A549 (cell line): ENCODE results near the gene IGLL1. TPM values are rescaled to one million over a fixed set of nuclear protein-coding genes. Genes with fewer than 3 reads are reported as not detected.

ENCODE experiments used
- ATAC-seq, 2 experiments: fragments of 200-7000 bp in 1 of 2; fragments of >200 bp in 1 of 2; cut with Nextera tagmentation in 1 of 2; cut with Tn5 transposase in 1 of 2; 3 replicates each; pipeline versions ENCODE4 v1.8.0 to v1.9.1; 2018 to 2020; ENCODE audit warnings: mild to moderate bottlenecking in 1 of 2, moderate library complexity in 1 of 2
- CTCF ChIA-PET: fragments of 300-600 bp; sonication (Branson Sonifier 250); formaldehyde crosslinking; extraction: SDS; loops from one replicate; lab custom pipeline; 2021; ENCODE audit warnings: antibody characterized with exemption, inconsistent platforms; lab: Yijun Ruan, JAX
- POLR2A ChIA-PET: fragments of 350-600 bp; formaldehyde crosslinking; extraction: SDS; loops from one replicate; lab custom pipeline; 2021; ENCODE audit warnings: antibody characterized with exemption, inconsistent platforms; lab: Yijun Ruan, JAX
- DNase-seq, 2 experiments: peaks; one replicate each; pipeline versions ENCODE4 v3.0.0 to v3.0.0-alpha.2; 2011 to 2016; ENCODE audit warnings: low read depth in 1 of 2, low spot score in 1 of 2
- FAIRE-seq: peaks from 2 replicates; lab custom pipeline; 2011; peaks lifted over from hg19 to GRCh38; lab: Jason Lieb, UNC
- H3K27ac ChIP-seq, 2 experiments: fragments of >200 bp; sonication (Bioruptor Twin); formaldehyde crosslinking; 3 replicates each; pipeline ENCODE4 v1.5.1; 2016 to 2017
- H3K4me1 ChIP-seq: fragments of >200 bp; sonication (Bioruptor Twin); formaldehyde crosslinking; 3 replicates; pipeline ENCODE4 v1.6.1; 2016
- H3K4me2 ChIP-seq: fragments of >200 bp; sonication (Bioruptor Twin); formaldehyde crosslinking; 3 replicates; pipeline ENCODE4 v1.6.1; 2016
- H3K4me3 ChIP-seq: fragments of >200 bp; sonication (Bioruptor Twin); formaldehyde crosslinking; 3 replicates; pipeline ENCODE4 v1.5.1; 2016
- H3K9me3 ChIP-seq: fragments of >200 bp; sonication (Bioruptor Twin); formaldehyde crosslinking; 3 replicates; pipeline ENCODE4 v1.6.1; 2016
- ATOH8 ChIP-seq: fragments of 250-450 bp; sonication (Bioruptor Pico); IDR thresholded peaks from 2 replicates; pipeline ENCODE4 v1.5.0; 2020; ENCODE audit warnings: low read depth, mild to moderate bottlenecking, moderate library complexity
- BCL3 ChIP-seq: fragments of >200 bp; sonication (Bioruptor Twin); formaldehyde crosslinking; IDR thresholded peaks from 3 replicates; pipeline ENCODE4 v1.6.1; 2016
- E2F6 ChIP-seq: IDR thresholded peaks from 2 replicates; pipeline ENCODE4 v1.6.1; 2012; ENCODE audit warnings: low read depth, borderline replicate concordance
- EHF ChIP-seq: fragments of 250-450 bp; sonication (Bioruptor Pico); IDR thresholded peaks from 2 replicates; pipeline ENCODE4 v1.5.0; 2020; ENCODE audit warnings: mild to moderate bottlenecking
- FOSB ChIP-seq: fragments of 250-450 bp; sonication (Bioruptor Pico); IDR thresholded peaks from 2 replicates; pipeline ENCODE4 v1.5.0; 2020; ENCODE audit warnings: mild to moderate bottlenecking, moderate library complexity
- FOSL2 ChIP-seq, 2 experiments: fragments of 450-650 bp in 1 of 2; fragments of >200 bp in 1 of 2; sonication (Bioruptor Twin) in 1 of 2; formaldehyde crosslinking; IDR thresholded peaks; 2 replicates each; pipeline versions ENCODE4 v1.5.0 to v1.6.1; 2016 to 2020; ENCODE audit warnings: mild to moderate bottlenecking in 1 of 2, moderate library complexity in 1 of 2
- FOXS1 ChIP-seq: fragments of 250-450 bp; sonication (Bioruptor Pico); IDR thresholded peaks from 2 replicates; pipeline ENCODE4 v1.5.0; 2020; ENCODE audit warnings: mild to moderate bottlenecking, moderate library complexity
- GATA3 ChIP-seq: IDR thresholded peaks from 2 replicates; pipeline ENCODE4 v1.6.1; 2012; ENCODE audit warnings: borderline replicate concordance
- HMGXB4 ChIP-seq: fragments of 250-450 bp; sonication (Bioruptor Pico); IDR thresholded peaks from 2 replicates; pipeline ENCODE4 v1.5.0; 2021; ENCODE audit warnings: mild to moderate bottlenecking, moderate library complexity, borderline replicate concordance
- HOXA7 ChIP-seq: fragments of 250-450 bp; sonication (Bioruptor Pico); IDR thresholded peaks from 2 replicates; pipeline ENCODE4 v1.5.0; 2020; ENCODE audit warnings: mild to moderate bottlenecking, moderate library complexity
- HOXB5 ChIP-seq: fragments of 250-450 bp; sonication (Bioruptor Pico); IDR thresholded peaks from 2 replicates; pipeline ENCODE4 v1.5.0; 2020; ENCODE audit warnings: mild to moderate bottlenecking, moderate library complexity
- JUN ChIP-seq, 2 experiments: fragments of >200 bp; sonication (Bioruptor Twin); formaldehyde crosslinking; IDR thresholded peaks; 2 replicates in 1 of 2; 3 replicates in 1 of 2; pipeline ENCODE4 v1.6.1; 2016 to 2017
- KDM5A ChIP-seq: fragments of 200-600 bp; sonication (generic); IDR thresholded peaks from 2 replicates; pipeline ENCODE4 v1.6.1; 2016; ENCODE audit warnings: antibody characterized with exemption, mild to moderate bottlenecking
- MAFK ChIP-seq: fragments of 450-650 bp; IDR thresholded peaks from 2 replicates; pipeline ENCODE4 v1.6.1; 2014; ENCODE audit not compliant: partially characterized antibody
- NPAS2 ChIP-seq: fragments of 250-450 bp; sonication (Bioruptor Pico); IDR thresholded peaks from 2 replicates; pipeline ENCODE4 v1.8.0; 2022; ENCODE audit warnings: mild to moderate bottlenecking, moderate library complexity, borderline replicate concordance
- NR3C1 ChIP-seq: fragments of >200 bp; sonication (Bioruptor Twin); formaldehyde crosslinking; IDR thresholded peaks from 3 replicates; pipeline ENCODE4 v1.6.1; 2017
- POLR2A ChIP-seq: IDR thresholded peaks from 2 replicates; pipeline ENCODE4 v1.6.1; 2012; ENCODE audit warnings: mild to moderate bottlenecking, low read length
- RCOR1 ChIP-seq: fragments of 150-350 bp; IDR thresholded peaks from 2 replicates; pipeline ENCODE4 v1.6.1; 2014; ENCODE audit warnings: antibody characterized with exemption, low read length, low read depth
- SMC3 ChIP-seq: fragments of >200 bp; sonication (Bioruptor Twin); formaldehyde crosslinking; IDR thresholded peaks from 3 replicates; pipeline ENCODE4 v1.6.1; 2018; ENCODE audit warnings: inconsistent platforms
- ZFP36 ChIP-seq: fragments of 450-650 bp; IDR thresholded peaks from 2 replicates; pipeline ENCODE4 v1.6.1; 2014; ENCODE audit warnings: borderline replicate concordance; ENCODE audit not compliant: partially characterized antibody
- ZNF302 ChIP-seq: fragments of 250-450 bp; sonication (Bioruptor Pico); IDR thresholded peaks from 2 replicates; pipeline ENCODE4 v1.9.0; 2021; ENCODE audit warnings: inconsistent platforms, mild to moderate bottlenecking, moderate library complexity
- ZSCAN20 ChIP-seq: fragments of 250-450 bp; sonication (Bioruptor Pico); IDR thresholded peaks from 2 replicates; pipeline ENCODE4 v1.8.0; 2022; ENCODE audit warnings: mild to moderate bottlenecking, moderate library complexity
- WGBS: methylation state at CpG from one replicate; pipeline ENCODE4 v1.1.6; 2017; ENCODE audit errors: missing lambda C conversion rate; 5-methylcytosine and 5-hydroxymethylcytosine counted together
- polyA plus RNA-seq, 4 experiments: library from polyadenylated mRNA; depleted of rRNA in 3 of 4; stranded (reverse); fragments of >200 nt; fragmentation: RNase III in 1 of 4; extraction: RNeasy Plus Mini Kit Qiagen cat#74134 plus additional on column Dnase treatment in 1 of 4; gene quantifications; 2 replicates in 3 of 4; 3 replicates in 1 of 4; pipeline ENCODE4 v1.2.3, GENCODE V29; 2011 to 2017
- TF ChIP-seq, protein P1 (sequence below): fragments of >200 bp; sonication (Bioruptor Twin); formaldehyde crosslinking; IDR thresholded peaks from 2 replicates; pipeline ENCODE4 v1.6.1; 2016
- TF ChIP-seq, protein P2 (sequence below): IDR thresholded peaks from 2 replicates; pipeline ENCODE4 v1.6.1; 2012

Gene IGLL1
- polyA plus RNA-seq, 2 of the 4 experiments (the other 2 are of a cell fraction): not detected

GRCh38 chr22:23571486-23571885 is 8.6 kb downstream of the IGLL1 start:
- H3K4me1 ChIP-seq: no peaks in the 10 kb centered on the region
- H3K4me2 ChIP-seq: no peak overlapping the region
- ChIA-PET CTCF (no interaction called here), POLR2A (no interaction called here)
- no peaks in the 10 kb centered on the region for H3K9me3 ChIP-seq
- FAIRE-seq (no peak), DNase-seq (no peak), ATAC-seq (no peak)
- WGBS: 78% methylated on average over 4 of the region's 4 CpGs
- H3K27ac ChIP-seq: no peak overlapping the region
- TF ChIP-seq HOXB5 (no peak), ZFP36 (no peak)
- TF ChIP-seq, protein P1, sequence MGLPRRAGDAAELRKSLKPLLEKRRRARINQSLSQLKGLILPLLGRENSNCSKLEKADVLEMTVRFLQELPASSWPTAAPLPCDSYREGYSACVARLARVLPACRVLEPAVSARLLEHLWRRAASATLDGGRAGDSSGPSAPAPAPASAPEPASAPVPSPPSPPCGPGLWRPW: no peak
- H3K4me3 ChIP-seq: no peak overlapping the region

DNA sequence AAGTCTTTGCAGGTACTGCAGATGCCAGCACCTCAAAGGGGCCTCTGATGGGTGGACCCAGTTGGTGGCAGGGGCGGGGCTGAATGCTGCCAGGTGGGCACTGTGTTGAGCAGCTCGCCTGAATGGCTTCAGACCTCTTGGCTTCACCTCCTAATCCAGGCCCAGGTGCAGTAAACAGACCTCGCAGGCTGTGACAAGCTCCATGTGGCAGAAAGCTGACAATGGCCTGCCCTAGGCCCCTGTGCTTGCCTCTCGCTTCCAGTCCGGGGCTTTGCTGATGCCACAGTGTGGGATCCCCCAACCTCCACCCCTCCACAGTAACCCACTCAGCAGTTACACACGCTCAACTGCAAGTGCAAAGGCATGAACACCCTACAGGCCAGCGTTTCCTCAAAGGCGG is 9.4 kb downstream of the IGLL1 start:
- DNase-seq (no peak), ATAC-seq (no peak), FAIRE-seq (no peak)
- TF ChIP-seq ZFP36 (no peak), NPAS2 (CRISPR knock-in tag) (no peak), JUN (IDR thresholded peaks at IDR 0.05) (no peak), ZNF302 (CRISPR knock-in tag) (no peak), FOXS1 (CRISPR knock-in tag) (no peak), ATOH8 (no peak), FOSL2 (IDR thresholded peaks at IDR 0.05) (no peak), FOSL2 (CRISPR knock-in tag; IDR thresholded peaks at IDR 0.05) (no peak)
- ChIA-PET POLR2A (no interaction called here), CTCF (interaction anchor here (0.9 kb wide), 1 partner anchor 21 kb away, joined by 3 read pairs; no protein-coding TSS in a partner anchor)
- Histone ChIP-seq H3K27ac (no peak overlapping the region), H3K4me1 (no peaks in the 10 kb centered on the region; the same call in 2 of the 3 replicates), H3K4me2 (no peak overlapping the region), H3K9me3 (no peaks in the 10 kb centered on the region), H3K4me3 (no peak overlapping the region)
- WGBS: 78% methylated on average over 6 of the region's 8 CpGs

GRCh38 chr22:23569716-23570115 is 10.4 kb downstream of the IGLL1 start:
- no peaks in the 10 kb centered on the region; the same call in 2 of the 3 replicates for H3K4me1 ChIP-seq
- no peak overlapping the region for H3K4me2 ChIP-seq
- TF ChIP-seq GATA3 (no peak), EHF (CRISPR knock-in tag) (no peak)
- no peak for DNase-seq
- H3K4me3 ChIP-seq: no peak overlapping the region
- no peak overlapping the region for H3K27ac ChIP-seq
- H3K9me3 ChIP-seq: no peaks in the 10 kb centered on the region
- WGBS: 86% methylated on average over 8 of the region's 10 CpGs
- POLR2A ChIA-PET: no interaction called here
- FAIRE-seq: no peak
- CTCF ChIA-PET: interaction anchor here (0.9 kb wide), 1 partner anchor 22 kb away, joined by 3 read pairs; no protein-coding TSS in a partner anchor
- no peak for ATAC-seq

DNA sequence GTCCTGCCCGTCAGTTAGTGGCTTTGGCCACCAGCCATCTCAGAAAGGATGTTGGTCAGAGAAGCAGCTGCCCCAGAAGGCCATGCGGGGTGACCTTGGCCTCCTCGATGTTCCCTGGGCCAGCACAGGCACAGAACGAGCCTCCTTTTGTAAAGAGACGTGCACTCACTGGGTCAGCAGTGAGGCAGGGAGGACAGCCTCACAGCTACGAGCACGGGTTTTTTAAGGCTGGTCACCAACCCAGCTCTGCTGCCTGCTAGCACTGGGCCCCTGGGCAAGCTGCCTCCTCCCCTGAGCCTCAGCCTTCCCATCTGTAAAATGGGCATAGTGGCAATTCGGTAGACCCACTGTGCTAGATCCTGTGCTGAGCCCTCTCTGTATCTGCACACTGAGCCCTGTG is 10.8 kb downstream of the IGLL1 start:
- 78% methylated on average over 7 of the region's 8 CpGs for WGBS
- Histone ChIP-seq H3K4me2 (no peak overlapping the region), H3K4me3 (no peak overlapping the region), H3K4me1 (no peaks in the 10 kb centered on the region; the same call in 2 of the 3 replicates), H3K27ac (no peak overlapping the region), H3K9me3 (no peaks in the 10 kb centered on the region)
- POLR2A ChIA-PET: no interaction called here
- CTCF ChIA-PET: interaction anchor here (0.6 kb wide), 1 partner anchor 53 kb away, joined by 3 read pairs; no protein-coding TSS in a partner anchor
- no peak for DNase-seq
- no peak for FAIRE-seq
- no peak for ATAC-seq
- TF ChIP-seq HOXB5 (no peak), RCOR1 (no peak), E2F6 (no peak), SMC3 (no peak), JUN (IDR thresholded peaks at IDR 0.05) (no peak), HOXA7 (no peak), NR3C1 (no peak), HMGXB4 (CRISPR knock-in tag) (no peak), NPAS2 (CRISPR knock-in tag) (no peak), ZSCAN20 (CRISPR knock-in tag) (no peak), KDM5A (no peak), ZNF302 (CRISPR knock-in tag) (no peak), POLR2A (no peak), FOSL2 (IDR thresholded peaks at IDR 0.05) (no peak), FOSL2 (CRISPR knock-in tag; IDR thresholded peaks at IDR 0.05) (no peak), MAFK (no peak), BCL3 (no peak), FOSB (CRISPR knock-in tag) (no peak), ZFP36 (no peak)
- TF ChIP-seq, protein P2, sequence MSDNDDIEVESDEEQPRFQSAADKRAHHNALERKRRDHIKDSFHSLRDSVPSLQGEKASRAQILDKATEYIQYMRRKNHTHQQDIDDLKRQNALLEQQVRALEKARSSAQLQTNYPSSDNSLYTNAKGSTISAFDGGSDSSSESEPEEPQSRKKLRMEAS: no peak
